GM12874 (cell line): Measurements from ENCODE around the gene CR1.

Experiments
- TF ChIP-seq, protein P1 (sequence below): IDR thresholded peaks from 2 replicates; pipeline ENCODE4 v1.5.1; 2011; ENCODE audit warnings: low read depth, mild to moderate bottlenecking, control low read depth, low read length, moderate library complexity; ENCODE audit not compliant: insufficient read depth

Gene CR1

DNA sequence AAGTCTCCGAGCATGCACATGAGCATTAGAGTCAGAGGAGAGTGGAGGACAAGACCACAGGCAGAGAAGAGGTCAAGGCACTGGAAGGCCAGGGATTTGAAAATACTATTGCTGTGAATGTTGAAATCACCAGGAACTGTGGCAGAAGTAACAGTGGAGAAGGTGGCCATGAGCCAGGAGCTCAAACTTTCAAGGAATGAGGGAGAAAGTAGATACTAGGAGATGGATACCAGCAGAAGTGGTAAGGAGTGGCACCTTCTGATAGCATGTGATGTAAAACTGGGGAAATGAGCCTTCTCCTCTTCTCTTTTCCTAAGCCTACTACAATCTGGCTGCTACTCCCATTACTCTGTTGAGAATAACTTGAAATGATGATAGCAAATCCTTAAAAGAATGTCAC is 1.8 kb upstream of the CR1 start:
- TF ChIP-seq, protein P1, sequence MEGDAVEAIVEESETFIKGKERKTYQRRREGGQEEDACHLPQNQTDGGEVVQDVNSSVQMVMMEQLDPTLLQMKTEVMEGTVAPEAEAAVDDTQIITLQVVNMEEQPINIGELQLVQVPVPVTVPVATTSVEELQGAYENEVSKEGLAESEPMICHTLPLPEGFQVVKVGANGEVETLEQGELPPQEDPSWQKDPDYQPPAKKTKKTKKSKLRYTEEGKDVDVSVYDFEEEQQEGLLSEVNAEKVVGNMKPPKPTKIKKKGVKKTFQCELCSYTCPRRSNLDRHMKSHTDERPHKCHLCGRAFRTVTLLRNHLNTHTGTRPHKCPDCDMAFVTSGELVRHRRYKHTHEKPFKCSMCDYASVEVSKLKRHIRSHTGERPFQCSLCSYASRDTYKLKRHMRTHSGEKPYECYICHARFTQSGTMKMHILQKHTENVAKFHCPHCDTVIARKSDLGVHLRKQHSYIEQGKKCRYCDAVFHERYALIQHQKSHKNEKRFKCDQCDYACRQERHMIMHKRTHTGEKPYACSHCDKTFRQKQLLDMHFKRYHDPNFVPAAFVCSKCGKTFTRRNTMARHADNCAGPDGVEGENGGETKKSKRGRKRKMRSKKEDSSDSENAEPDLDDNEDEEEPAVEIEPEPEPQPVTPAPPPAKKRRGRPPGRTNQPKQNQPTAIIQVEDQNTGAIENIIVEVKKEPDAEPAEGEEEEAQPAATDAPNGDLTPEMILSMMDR = no peak

DNA sequence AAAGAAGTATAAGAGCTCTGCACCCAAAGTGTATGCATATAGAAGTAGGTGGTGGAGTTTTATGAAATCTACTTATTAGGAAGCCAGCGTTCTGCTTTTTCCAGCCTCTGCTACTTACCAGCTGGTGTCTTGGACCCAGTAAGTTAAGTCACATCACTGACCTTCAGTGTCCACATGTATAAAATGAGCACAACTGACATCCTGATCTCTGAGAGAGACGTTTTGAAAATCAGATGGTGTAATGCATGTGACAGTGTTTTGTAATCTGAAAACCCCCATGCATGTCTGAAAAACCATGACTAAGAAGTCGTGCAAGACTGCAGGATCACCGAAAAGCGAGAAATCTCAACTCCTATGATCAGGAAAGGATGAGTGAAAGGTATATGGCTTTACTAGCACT is 2.0 kb downstream of the CR1 start:
- TF ChIP-seq, protein P1 = no peak

DNA sequence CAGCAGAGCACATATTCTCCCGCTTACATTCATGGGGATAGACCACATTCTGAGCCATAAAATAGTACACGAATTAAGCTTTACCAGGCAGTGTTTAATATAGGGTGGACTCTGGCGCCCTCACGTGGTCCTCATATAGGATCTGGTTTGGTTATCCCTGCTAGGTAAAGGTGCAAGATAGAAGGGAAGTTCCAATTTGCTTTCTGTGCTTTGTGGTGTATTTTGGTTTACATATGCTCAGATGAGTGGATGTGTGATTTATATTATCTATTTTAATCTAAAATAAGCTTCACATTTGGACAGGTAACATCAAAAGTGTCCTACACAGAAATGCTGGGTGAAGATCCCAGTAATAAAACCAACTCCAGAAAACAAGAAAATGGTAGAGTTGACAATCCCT is 3.6 kb downstream of the CR1 start:
- TF ChIP-seq, protein P1 = peak; percentile 63

DNA sequence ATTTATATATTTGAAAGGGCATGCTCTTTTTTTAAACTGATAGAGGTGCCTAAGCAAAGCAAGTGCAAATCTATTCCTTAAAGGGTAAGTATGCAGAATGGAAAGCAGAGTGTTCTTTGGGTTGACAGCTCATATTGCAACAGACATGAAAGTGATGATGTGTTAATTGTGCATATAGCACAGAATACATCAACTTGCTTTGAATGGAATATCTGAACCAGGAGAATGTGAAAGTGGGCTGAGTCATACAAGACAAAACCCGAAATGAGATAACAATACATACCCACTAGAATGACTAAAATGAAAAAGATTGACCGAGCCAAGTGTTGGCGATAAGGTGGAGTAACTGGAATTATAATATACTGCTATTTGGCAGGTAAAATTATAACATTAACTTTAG is 4.3 kb downstream of the CR1 start:
- TF ChIP-seq, protein P1 = no peak

DNA sequence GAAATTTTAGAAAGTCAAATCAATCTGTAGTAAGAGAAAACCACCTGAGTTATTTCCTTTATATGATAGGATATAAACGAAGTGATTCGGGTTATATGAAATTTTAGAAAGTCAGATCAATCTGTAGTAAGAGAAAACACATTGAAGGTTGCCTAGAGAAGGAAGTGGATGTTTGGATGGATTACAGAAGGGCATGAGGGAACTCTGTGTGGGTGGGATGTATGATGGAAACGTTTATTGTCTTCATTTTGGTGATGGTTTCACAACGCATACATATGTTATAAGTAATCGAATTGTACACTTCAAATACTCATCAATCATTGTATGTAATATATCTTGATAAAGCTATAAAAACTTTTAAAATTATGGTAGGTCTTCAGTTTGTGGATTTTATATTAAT is 5.1 kb downstream of the CR1 start:
- TF ChIP-seq, protein P1 = no peak

DNA sequence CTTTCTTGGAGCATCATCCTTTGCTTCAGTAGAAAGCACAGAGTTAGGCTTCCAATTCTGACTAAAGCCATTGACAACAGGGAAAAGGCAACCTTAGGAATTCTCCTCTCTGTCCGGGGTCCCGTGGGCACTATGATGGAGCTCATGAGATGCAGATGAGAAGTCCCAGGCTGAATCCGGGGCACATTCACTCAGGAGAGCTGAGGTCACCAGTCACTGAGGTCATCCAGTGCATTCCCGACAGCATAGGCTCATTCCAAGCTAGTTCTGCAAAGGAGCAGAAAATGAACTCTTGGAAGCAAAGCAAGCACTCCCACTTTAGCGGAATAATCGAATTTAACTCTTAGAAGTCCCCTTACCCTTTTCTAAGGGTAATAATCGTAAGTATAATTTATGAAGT is 6.8 kb downstream of the CR1 start:
- TF ChIP-seq, protein P1 = no peak

DNA sequence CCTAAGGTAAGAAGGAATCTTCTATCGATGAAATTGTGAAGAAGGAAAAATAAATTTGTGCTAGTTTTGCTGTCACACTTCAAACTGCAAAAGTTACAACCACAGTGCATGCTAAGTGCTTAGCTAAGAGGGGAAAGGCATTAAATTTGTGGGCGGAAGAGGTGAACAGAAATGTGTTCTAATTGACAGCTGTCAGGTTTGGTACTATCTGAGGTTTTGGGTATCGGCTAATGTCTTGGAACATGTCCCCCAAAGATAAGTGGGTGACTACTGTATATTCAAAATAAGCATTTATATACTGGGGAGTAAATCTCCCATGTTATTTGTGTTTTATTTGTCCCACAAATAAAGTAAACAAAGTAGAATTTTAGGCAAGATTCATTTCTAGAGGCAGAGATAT is 8.0 kb downstream of the CR1 start:
- TF ChIP-seq, protein P1 = no peak

DNA sequence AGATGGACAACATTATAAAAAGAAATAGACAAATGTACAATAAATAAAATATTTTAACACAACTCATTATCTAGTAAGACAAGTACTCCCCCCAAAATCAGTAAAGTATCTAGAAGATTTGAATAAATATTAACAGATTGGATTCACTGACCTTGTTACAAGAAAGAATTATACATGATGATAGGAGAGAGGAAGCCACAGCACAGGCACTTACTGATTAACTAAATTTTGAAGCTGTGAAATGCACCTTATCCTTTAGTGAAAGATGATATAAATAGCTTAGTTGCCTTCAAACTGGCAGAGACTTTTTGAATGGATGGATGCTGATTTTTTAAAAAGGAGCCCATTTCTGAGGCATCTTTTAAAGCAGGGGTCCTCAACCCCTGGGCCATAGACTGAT is 8.5 kb downstream of the CR1 start:
- TF ChIP-seq, protein P1 = no peak
